HCT116 (cell line): ENCODE measurements around the gene PAX5. TPM values are rescaled to one million over a fixed set of nuclear protein-coding genes. Genes with fewer than 3 reads are reported as not detected.

Experiments
- ATAC-seq: fragments of 200-7000 bp; cut with Tn5 transposase; 2 replicates; pipeline ENCODE4 v1.9.1; 2020; ENCODE audit warnings: mild to moderate bottlenecking, moderate library complexity
- BruUV-seq: library from RNA; stranded (reverse); fragments of 400-500 nt; replicated peaks from 2 replicates; lab custom pipeline; 2021; lab: Mats Ljungman, UMichigan
- CTCF ChIA-PET: fragments of 300-600 bp; sonication (Branson Sonifier 250); formaldehyde crosslinking; loops from one replicate; lab custom pipeline; 2021; ENCODE audit warnings: antibody characterized with exemption; lab: Charles Lee
- POLR2A ChIA-PET: fragments of 300-600, 350-600 bp; sonication (Branson Sonifier 250); formaldehyde crosslinking; loops from one replicate; lab custom pipeline; 2021; ENCODE audit warnings: antibody characterized with exemption; lab: Charles Lee
- RAD21 ChIA-PET, 2 experiments: fragments of 300-600 bp; sonication (Branson Sonifier 250); formaldehyde crosslinking; loops; one replicate each; lab custom pipeline; 2023; ENCODE audit warnings: low total read pairs in 2 of 2; ENCODE audit not compliant: uncharacterized antibody in 2 of 2, unreplicated experiment in 2 of 2, low non-redundant PET in 1 of 2; lab: Charles Lee
- DNase-seq: peaks from one replicate; pipeline ENCODE4 v3.0.0-alpha.2; 2010; ENCODE audit warnings: low read depth, low spot score
- H2AFZ ChIP-seq: fragments of 200-600 bp; shearing (Covaris generic), sonication (generic); 2 replicates; pipeline ENCODE4 v1.6.1; 2017; ENCODE audit warnings: low read depth, mixed run types, mixed read lengths, antibody characterized with exemption, low read length; ENCODE audit not compliant: poor library complexity, severe bottlenecking
- H3K27ac ChIP-seq: 2 replicates; pipeline ENCODE4 v1.5.1; 2012; ENCODE audit warnings: low read depth, low read length
- H3K27me3 ChIP-seq: fragments of 200-600 bp; sonication (generic); 2 replicates; pipeline ENCODE4 v1.6.1; 2016; ENCODE audit warnings: mixed run types, low read length, mixed read lengths; ENCODE audit not compliant: insufficient read depth
- H3K36me3 ChIP-seq, 2 experiments: fragments of 200-500 bp in 1 of 2; fragments of 200-600 bp in 1 of 2; sonication (Bioruptor generic) in 1 of 2; sonication (generic) in 1 of 2; 2 replicates each; pipeline versions ENCODE4 v1.5.1 to v1.6.1; 2014 to 2016; ENCODE audit warnings: low read length in 2 of 2, inconsistent platforms in 1 of 2, mixed read lengths in 1 of 2, mixed run types in 1 of 2; ENCODE audit not compliant: insufficient read depth in 2 of 2, control insufficient read depth in 1 of 2
- H3K4me1 ChIP-seq, 2 experiments: fragments of 200-600 bp in 1 of 2; sonication (generic) in 1 of 2; 2 replicates each; pipeline versions ENCODE4 v1.5.1 to v1.6.1; 2012 to 2017; ENCODE audit warnings: low read length in 2 of 2, inconsistent platforms in 1 of 2, mild to moderate bottlenecking in 1 of 2, mixed read lengths in 1 of 2, mixed run types in 1 of 2, moderate library complexity in 1 of 2; ENCODE audit not compliant: insufficient read depth in 2 of 2, control insufficient read depth in 1 of 2
- H3K4me2 ChIP-seq: fragments of 200-600 bp; sonication (generic); 2 replicates; pipeline ENCODE4 v1.6.1; 2017; ENCODE audit warnings: mixed run types, low read length, mixed read lengths
- H3K4me3 ChIP-seq, 2 experiments: fragments of 200-600 bp in 1 of 2; sonication (generic) in 1 of 2; replicated peaks in 1 of 2; 2 replicates each; pipeline ENCODE4 v1.5.1; 2011 to 2016; ENCODE audit warnings: low read length in 2 of 2, control low read depth in 1 of 2, low read depth in 1 of 2, mild to moderate bottlenecking in 1 of 2, mixed read lengths in 1 of 2, mixed run types in 1 of 2
- H3K79me2 ChIP-seq: fragments of 200-600 bp; sonication (generic); 2 replicates; pipeline ENCODE4 v1.6.1; 2017; ENCODE audit warnings: mild to moderate bottlenecking, mixed run types, low read length, moderate library complexity, mixed read lengths; ENCODE audit not compliant: insufficient read depth
- H3K9ac ChIP-seq: fragments of 200-600 bp; sonication (generic); 2 replicates; pipeline ENCODE4 v1.6.1; 2016; ENCODE audit warnings: low read length, mixed read lengths
- H3K9me2 ChIP-seq: fragments of 200-600 bp; sonication (generic), shearing (Covaris generic); 2 replicates; pipeline ENCODE4 v1.6.1; 2017; ENCODE audit warnings: mixed run types, mild to moderate bottlenecking, moderate library complexity; ENCODE audit not compliant: insufficient read depth
- H3K9me3 ChIP-seq, 2 experiments: fragments of 200-500 bp in 1 of 2; fragments of 200-600 bp in 1 of 2; sonication (Bioruptor generic) in 1 of 2; sonication (generic) in 1 of 2; 2 replicates each; pipeline ENCODE4 v1.6.1; 2014 to 2017; ENCODE audit warnings: low read length in 2 of 2, mixed read lengths in 2 of 2, inconsistent platforms in 1 of 2, low read depth in 1 of 2, mild to moderate bottlenecking in 1 of 2, mixed run types in 1 of 2, moderate library complexity in 1 of 2; ENCODE audit not compliant: control insufficient read depth in 1 of 2, insufficient read depth in 1 of 2
- H4K20me1 ChIP-seq: fragments of 200-600 bp; sonication (generic), shearing (Covaris generic); 2 replicates; pipeline ENCODE4 v1.6.1; 2017; ENCODE audit warnings: mixed run types, mild to moderate bottlenecking, moderate library complexity; ENCODE audit not compliant: insufficient read depth
- CBX3 ChIP-seq: IDR thresholded peaks from 2 replicates; pipeline ENCODE4 v1.6.1; 2012; ENCODE audit warnings: low read depth
- CEBPB ChIP-seq: IDR thresholded peaks from 2 replicates; pipeline ENCODE4 v1.6.1; 2012; ENCODE audit warnings: low read depth
- CTCF ChIP-seq, 3 experiments: fragments of 200-600 bp in 1 of 3; sonication (generic) in 1 of 3; IDR thresholded peaks in 2 of 3; conservative IDR thresholded peaks in 1 of 3; 2 replicates each; pipeline ENCODE4 v1.5.1; 2012 to 2017; ENCODE audit warnings: low read depth in 2 of 3, low read length in 2 of 3, antibody characterized with exemption in 1 of 3, borderline replicate concordance in 1 of 3, control low read depth in 1 of 3, mild to moderate bottlenecking in 1 of 3, mixed read lengths in 1 of 3, mixed run types in 1 of 3, moderate library complexity in 1 of 3; ENCODE audit not compliant: insufficient read depth in 1 of 3
- ELF1 ChIP-seq: IDR thresholded peaks from 2 replicates; pipeline ENCODE4 v1.6.1; 2012; ENCODE audit warnings: low read depth, borderline replicate concordance
- EZH2phosphoT487 ChIP-seq: fragments of 200-600 bp; IDR thresholded peaks from 2 replicates; pipeline ENCODE4 v1.6.1; 2018; ENCODE audit warnings: antibody characterized with exemption, borderline replicate concordance
- POLR2A ChIP-seq: IDR thresholded peaks from 2 replicates; pipeline ENCODE4 v1.7.0; 2011; ENCODE audit warnings: borderline replicate concordance; ENCODE audit not compliant: insufficient read depth, insufficient read length; ENCODE audit errors: extremely low read depth
- RAD21 ChIP-seq: IDR thresholded peaks from 2 replicates; pipeline ENCODE4 v1.6.1; 2012; ENCODE audit warnings: low read depth, mild to moderate bottlenecking
- SIN3A ChIP-seq: IDR thresholded peaks from 2 replicates; pipeline ENCODE4 v1.6.1; 2012; ENCODE audit warnings: low read depth
- ZBTB33 ChIP-seq: IDR thresholded peaks from 2 replicates; pipeline ENCODE4 v1.6.1; 2011; ENCODE audit warnings: mild to moderate bottlenecking, low read length, moderate library complexity; ENCODE audit not compliant: insufficient replicate concordance; ENCODE audit errors: extremely low read depth
- intact Hi-C: fragments of 100-400 bp; cut with micrococcal nuclease; formaldehyde crosslinking; loops from 2 replicates; pipeline ENCODE4 v1.10.0; 2022
- total RNA-seq: library from RNA; stranded (reverse); gene quantifications from one replicate; pipeline ENCODE4 v1.2.1, GENCODE V29; 2021; ENCODE audit not compliant: unreplicated experiment

PAX5 gene
- total RNA-seq, 1 experiment from 2014 or later: 0.17 TPM

GRCh38 chr9:37026931-37027581 is 7.0 kb downstream of the PAX5 start:
- ChIA-PET RAD21 (interaction anchor here in 1 of 2 experiments (0.6 kb wide), 1 partner anchor 9 kb away, joined by 3 read pairs; no protein-coding TSS in a partner anchor), CTCF (interaction anchor here (0.6 to 0.9 kb wide), 2 partner anchors 34 to 302 kb away, joined by 3 read pairs; no protein-coding TSS in a partner anchor), POLR2A (no interaction called here)
- no peak for DNase-seq
- Histone ChIP-seq H3K9ac (no peak overlapping the region), H3K27me3 (peaks cover 18% of the 10 kb centered on the region), H3K4me3 (no peak overlapping the region), H3K9me2 (no peaks in the 10 kb centered on the region), H3K4me2 (peak overlapping the region; percentile 89), H2AFZ (no peak overlapping the region), H3K27ac (no peak overlapping the region), H3K4me1 (peaks cover 0 to 6% of the 10 kb centered on the region in 2 experiments; a peak in 2 of 4 replicates), H4K20me1 (no peaks in the 10 kb centered on the region), H3K36me3 (no peaks in the 10 kb centered on the region), H3K79me2 (no peaks in the 10 kb centered on the region), H3K9me3 (no peaks in the 10 kb centered on the region)
- intact Hi-C loops: no loop called here
- TF ChIP-seq POLR2A (no peak), RAD21 (no peak), ZBTB33 (no peak), CEBPB (no peak), CTCF (IDR thresholded peaks at IDR 0.05 in 2 of 3, conservative IDR thresholded peaks at IDR 0.05 in 1 of 3; ENCODE audit: borderline replicate concordance in 1 of 3, insufficient read depth in 1 of 3, low read depth in 2 of 3, low read length in 2 of 3) (no peak), CBX3 (no peak), EZH2phosphoT487 (no peak), SIN3A (no peak), ELF1 (no peak)
- ATAC-seq: no peak
- no TSS peak for BruUV-seq
